GM19438 (cell line): Measurements from ENCODE around the gene CALML4.

Experiments
- ATAC-seq: cut with Tn5 transposase; IDR thresholded peaks from one replicate; pipeline ENCODE4 v1.9.1; 2021; ENCODE audit warnings: low read depth; ENCODE audit not compliant: unreplicated experiment

Gene CALML4

DNA sequence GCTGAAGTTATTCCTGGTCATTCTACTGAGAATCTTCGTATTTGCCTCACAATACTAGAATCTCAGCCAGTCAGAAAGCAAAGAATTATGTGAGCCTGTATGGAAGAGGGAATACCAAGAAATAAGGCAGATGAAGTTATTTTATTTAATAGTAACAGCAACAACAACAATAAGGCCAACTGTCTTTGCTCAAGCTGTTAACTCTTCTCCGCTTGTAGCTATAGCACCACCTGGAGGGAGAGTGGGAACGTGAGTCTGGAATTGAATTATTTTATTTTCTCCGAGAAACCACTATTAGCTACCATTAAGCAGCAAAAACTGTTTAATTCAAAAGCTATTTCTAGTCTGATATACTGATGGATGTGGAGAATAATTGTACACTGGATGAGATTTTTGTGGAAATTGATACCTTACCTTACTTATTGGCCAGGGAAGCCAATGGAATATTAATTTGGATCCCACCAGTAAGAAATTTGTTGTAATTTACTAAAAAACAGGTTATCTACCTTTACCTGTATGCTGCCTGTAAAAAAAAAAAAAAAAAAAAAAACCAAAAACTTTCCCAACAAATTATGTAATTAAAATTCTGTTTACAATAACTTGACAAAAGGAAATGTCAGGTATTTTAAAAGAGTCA lies 50.1 kb downstream of the CALML4 start:
- no peak for ATAC-seq

GRCh38 chr15:68152342-68152741 lies 52.8 kb downstream of the CALML4 start:
- no peak for ATAC-seq

GRCh38 chr15:68151277-68151676 lies 53.9 kb downstream of the CALML4 start:
- no peak for ATAC-seq

DNA sequence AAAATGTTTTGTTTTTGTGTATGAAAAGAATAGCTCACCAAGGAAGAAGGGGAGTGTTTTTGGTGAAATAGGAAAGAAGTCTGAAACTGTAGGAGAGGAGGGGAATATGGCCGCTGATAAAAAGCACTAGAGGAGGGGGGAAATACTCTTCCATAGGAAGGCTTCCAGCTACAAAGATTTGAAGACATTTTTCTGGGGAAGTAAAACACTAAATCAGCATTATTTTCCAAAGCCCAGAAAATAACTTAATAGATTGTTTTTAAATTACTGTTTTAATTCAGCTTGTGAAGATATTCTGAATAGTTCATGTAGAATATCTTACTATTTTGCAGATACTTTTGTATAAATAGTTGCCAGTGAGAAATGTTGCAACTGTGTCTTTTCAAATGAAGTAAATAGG lies 54.9 kb downstream of the CALML4 start:
- ATAC-seq: no peak

- ATAC-seq: no peak
These were observed 56.1 kb downstream of the CALML4 start for GRCh38 chr15:68149059-68149458.

GRCh38 chr15:68148039-68148438 lies 57.1 kb downstream of the CALML4 start:
- ATAC-seq: no peak

DNA sequence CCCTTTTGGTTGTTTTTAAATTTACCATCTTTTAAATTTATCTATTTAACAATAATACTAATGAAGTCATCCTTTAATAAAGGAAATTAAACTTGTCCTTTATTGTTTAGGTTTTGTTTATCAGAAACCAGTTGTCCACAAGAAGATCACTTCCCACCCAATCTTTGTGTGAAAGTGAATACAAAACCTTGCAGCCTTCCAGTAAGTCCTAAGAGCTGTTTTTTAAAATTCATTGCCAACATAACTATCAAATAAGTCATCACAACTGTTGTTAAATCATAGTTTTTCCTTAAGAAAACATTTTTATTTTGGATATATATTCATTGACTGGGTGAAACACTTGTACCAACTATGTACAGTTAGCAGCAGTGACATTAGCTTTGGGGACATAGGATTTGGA lies 59.4 kb downstream of the CALML4 start:
- no peak for ATAC-seq

- no peak for ATAC-seq
These were observed 61.3 kb downstream of the CALML4 start for GRCh38 chr15:68143785-68144184.

DNA sequence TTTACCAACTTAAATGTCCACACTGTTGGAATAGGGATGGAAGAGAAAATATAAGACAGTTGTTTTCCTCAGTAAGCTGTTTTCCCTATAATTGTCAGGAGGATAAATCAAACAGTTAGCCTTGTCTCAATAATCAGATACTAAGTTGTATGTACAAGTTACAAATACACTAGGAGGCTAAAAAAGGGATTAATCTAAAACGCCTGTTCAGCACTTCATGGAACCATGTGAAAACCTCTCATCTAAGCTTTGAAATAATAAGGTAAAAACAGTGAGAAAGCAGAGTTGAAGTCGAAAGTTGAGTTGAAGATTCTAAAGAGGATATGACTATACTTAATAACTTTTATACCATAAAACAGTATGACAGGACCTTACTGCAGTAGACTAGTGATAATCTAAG lies 62.0 kb downstream of the CALML4 start:
- ATAC-seq: no peak
